Erythroblast (primary cell): ENCODE data around the gene UQCRH.

Source experiments
- GATA1 ChIP-seq: IDR thresholded peaks from 2 replicates; pipeline ENCODE4 v1.6.1; 2011; ENCODE audit warnings: low read depth, mild to moderate bottlenecking, control low read depth, low read length, moderate library complexity
- POLR2A ChIP-seq: IDR thresholded peaks from 2 replicates; pipeline ENCODE4 v1.6.1; 2011; ENCODE audit warnings: mild to moderate bottlenecking, low read length

GRCh38 chr1:46278807-46279206 lies 24.7 kb upstream of the UQCRH start:
- TF ChIP-seq POLR2A (no peak), GATA1 (no peak)
